ENCODE data around the gene C5orf46. TPM values are rescaled to one million over a fixed set of nuclear protein-coding genes. Genes with fewer than 3 reads are reported as not detected.

Gene C5orf46
- polyA plus RNA-seq, 1 of the 3 experiments (the other 2 are of a cell fraction) = 4.1 TPM

- H3K27ac ChIP-seq (ENCODE audit: low read depth in 2 of 2, low read length in 1 of 2) = no peak overlapping the region
- H3K9me2 ChIP-seq = no peaks in the 10 kb centered on the region
- no peak overlapping the region for H2AFZ ChIP-seq (ENCODE audit: low read depth)
- no peak overlapping the region for H3K4me3 ChIP-seq (ENCODE audit: low read depth in 2 of 2, low read length in 1 of 2)
- no peaks in the 10 kb centered on the region for H4K20me1 ChIP-seq (ENCODE audit: insufficient read depth)
- H3K9me3 ChIP-seq = no peaks in the 10 kb centered on the region
- no peaks in the 10 kb centered on the region for H3K79me2 ChIP-seq (ENCODE audit: insufficient read depth)
- no peak for DNase-seq
- no peaks in the 10 kb centered on the region for H3F3A ChIP-seq (replicated peaks; ENCODE audit: insufficient read depth)
- no peak overlapping the region for H3K4me2 ChIP-seq
- CTCF ChIA-PET = interaction anchor here (1.2 to 2.8 kb wide), 3 partner anchors 16 to 74 kb away, joined by 3 to 16 read pairs (median 5); no protein-coding TSS in a partner anchor
- POLR2A ChIA-PET = no interaction called here
- H3K9ac ChIP-seq = no peak overlapping the region
- no peaks in the 10 kb centered on the region for H3K27me3 ChIP-seq (ENCODE audit: insufficient read depth)
- WGBS (ENCODE audit: low lambda C conversion rate) = 41% methylated on average over 1 of the region's 1 CpG
- no peaks in the 10 kb centered on the region for H3K36me3 ChIP-seq (replicated peaks in 1 of 2; ENCODE audit: control insufficient read depth in 1 of 2, insufficient read depth in 2 of 2, low read length in 1 of 2)
- no peaks in the 10 kb centered on the region; a peak in 1 of 4 replicates for H3K4me1 ChIP-seq (ENCODE audit: control insufficient read depth in 1 of 2, insufficient read depth in 2 of 2, low read depth in 1 of 2, low read length in 1 of 2)
- TF ChIP-seq EZH2phosphoT487 (IDR thresholded peaks at IDR 0.05; ENCODE audit: borderline replicate concordance, low read depth) (no peak), ELF1 (IDR thresholded peaks at IDR 0.05) (no peak), FOXJ3 (CRISPR knock-in tag; IDR thresholded peaks at IDR 0.05) (no peak), EP300 (IDR thresholded peaks at IDR 0.05; ENCODE audit: borderline replicate concordance in 1 of 2, low read depth in 1 of 2, low read length in 1 of 2) (no peak), SIN3A (IDR thresholded peaks at IDR 0.05; ENCODE audit: borderline replicate concordance, low read depth, low read length) (no peak), NRF1 (IDR thresholded peaks at IDR 0.05; ENCODE audit: low read depth, low read length) (no peak), RAD21 (IDR thresholded peaks at IDR 0.05; ENCODE audit: low read length) (no peak), ZBTB33 (IDR thresholded peaks at IDR 0.05; ENCODE audit: borderline replicate concordance, low read depth) (no peak), TEAD4 (IDR thresholded peaks at IDR 0.05; ENCODE audit: borderline replicate concordance, insufficient read depth) (no peak), FOSL2 (IDR thresholded peaks at IDR 0.05; ENCODE audit: borderline replicate concordance, low read depth) (no peak), YY1 (IDR thresholded peaks at IDR 0.05; ENCODE audit: low read depth) (no peak), MXI1 (IDR thresholded peaks at IDR 0.05; ENCODE audit: low read depth, low read length) (no peak)
- TF ChIP-seq, protein P1, sequence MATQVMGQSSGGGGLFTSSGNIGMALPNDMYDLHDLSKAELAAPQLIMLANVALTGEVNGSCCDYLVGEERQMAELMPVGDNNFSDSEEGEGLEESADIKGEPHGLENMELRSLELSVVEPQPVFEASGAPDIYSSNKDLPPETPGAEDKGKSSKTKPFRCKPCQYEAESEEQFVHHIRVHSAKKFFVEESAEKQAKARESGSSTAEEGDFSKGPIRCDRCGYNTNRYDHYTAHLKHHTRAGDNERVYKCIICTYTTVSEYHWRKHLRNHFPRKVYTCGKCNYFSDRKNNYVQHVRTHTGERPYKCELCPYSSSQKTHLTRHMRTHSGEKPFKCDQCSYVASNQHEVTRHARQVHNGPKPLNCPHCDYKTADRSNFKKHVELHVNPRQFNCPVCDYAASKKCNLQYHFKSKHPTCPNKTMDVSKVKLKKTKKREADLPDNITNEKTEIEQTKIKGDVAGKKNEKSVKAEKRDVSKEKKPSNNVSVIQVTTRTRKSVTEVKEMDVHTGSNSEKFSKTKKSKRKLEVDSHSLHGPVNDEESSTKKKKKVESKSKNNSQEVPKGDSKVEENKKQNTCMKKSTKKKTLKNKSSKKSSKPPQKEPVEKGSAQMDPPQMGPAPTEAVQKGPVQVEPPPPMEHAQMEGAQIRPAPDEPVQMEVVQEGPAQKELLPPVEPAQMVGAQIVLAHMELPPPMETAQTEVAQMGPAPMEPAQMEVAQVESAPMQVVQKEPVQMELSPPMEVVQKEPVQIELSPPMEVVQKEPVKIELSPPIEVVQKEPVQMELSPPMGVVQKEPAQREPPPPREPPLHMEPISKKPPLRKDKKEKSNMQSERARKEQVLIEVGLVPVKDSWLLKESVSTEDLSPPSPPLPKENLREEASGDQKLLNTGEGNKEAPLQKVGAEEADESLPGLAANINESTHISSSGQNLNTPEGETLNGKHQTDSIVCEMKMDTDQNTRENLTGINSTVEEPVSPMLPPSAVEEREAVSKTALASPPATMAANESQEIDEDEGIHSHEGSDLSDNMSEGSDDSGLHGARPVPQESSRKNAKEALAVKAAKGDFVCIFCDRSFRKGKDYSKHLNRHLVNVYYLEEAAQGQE (IDR thresholded peaks at IDR 0.05; ENCODE audit: low read depth, low read length) = no peak
- TF ChIP-seq, protein P2, sequence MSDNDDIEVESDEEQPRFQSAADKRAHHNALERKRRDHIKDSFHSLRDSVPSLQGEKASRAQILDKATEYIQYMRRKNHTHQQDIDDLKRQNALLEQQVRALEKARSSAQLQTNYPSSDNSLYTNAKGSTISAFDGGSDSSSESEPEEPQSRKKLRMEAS (IDR thresholded peaks at IDR 0.05; ENCODE audit: low read depth) = no peak
These were observed 45.7 kb downstream of the C5orf46 start for GRCh38 chr5:147860641-147861025.
